ENCODE data around the gene SETD6.
"Not testable (repeated sequence)": the region's sequence is repeated elsewhere in the genome, so short reads cannot be mapped to it uniquely, and the experiment has no call there.

SETD6 gene, protein sequence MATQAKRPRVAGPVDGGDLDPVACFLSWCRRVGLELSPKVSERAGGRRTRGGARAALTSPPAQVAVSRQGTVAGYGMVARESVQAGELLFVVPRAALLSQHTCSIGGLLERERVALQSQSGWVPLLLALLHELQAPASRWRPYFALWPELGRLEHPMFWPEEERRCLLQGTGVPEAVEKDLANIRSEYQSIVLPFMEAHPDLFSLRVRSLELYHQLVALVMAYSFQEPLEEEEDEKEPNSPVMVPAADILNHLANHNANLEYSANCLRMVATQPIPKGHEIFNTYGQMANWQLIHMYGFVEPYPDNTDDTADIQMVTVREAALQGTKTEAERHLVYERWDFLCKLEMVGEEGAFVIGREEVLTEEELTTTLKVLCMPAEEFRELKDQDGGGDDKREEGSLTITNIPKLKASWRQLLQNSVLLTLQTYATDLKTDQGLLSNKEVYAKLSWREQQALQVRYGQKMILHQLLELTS

DNA sequence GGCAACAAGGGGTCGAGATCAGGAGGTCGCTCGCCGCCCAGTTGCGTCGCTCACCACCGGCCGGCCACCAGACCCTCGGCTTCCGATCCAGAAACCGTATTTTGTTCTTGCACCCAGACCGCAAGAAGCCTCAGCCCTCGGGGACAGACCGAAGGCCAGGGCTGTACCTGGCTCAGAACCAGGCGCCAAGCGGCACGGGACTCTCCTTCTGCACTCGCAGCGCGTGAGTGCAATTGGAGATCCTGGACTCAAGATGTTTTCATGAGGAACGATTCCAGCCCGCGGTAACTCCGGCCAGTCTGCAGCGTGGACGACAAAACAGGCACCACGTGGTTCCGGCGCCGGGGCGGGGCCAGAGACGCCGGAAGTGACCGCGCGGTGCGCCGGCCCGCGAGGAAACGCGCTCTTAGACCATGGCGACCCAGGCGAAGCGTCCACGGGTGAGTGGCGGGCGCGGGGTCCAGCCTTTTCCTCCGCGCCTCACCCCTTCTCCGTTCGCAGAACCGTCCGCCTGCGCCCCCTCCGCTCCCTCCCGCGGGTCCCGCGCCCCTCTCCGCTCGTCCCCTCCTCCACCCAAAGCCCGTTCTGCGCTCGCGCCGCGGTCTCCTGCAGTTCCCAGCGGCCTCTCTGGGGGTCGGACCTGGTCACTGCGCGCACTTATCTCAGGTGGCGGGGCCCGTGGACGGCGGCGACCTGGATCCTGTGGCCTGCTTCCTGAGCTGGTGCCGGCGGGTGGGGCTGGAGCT, at the start of gene SETD6:
Gene SETD6 (plus strand): TSS at position 393 of the 746 bp plus-strand sequence. CDS start 21 bp downstream, at position 414.
- peak; percentile 94 for DNase-seq (ENCODE audit: low read depth, low spot score)

DNA sequence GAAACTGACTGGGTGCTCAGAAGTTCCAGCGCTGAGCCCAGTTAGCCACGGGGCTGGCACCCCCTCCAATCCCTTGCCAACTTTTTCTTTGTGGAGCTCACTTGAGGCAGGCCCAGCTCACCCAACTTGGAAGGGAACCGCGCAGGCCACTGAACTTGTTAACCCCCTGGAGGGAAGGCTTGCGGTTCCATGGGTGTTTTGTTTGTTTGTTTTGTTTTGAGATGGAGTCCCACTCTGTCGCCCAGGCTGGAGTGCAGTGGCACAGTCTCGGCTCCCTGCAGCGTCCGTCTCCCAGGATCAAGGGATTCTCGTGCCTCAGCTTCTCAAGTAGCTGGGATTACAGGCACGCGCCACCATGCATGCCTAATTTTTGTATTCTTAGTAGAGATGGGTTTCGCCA, 49.5 kb upstream of the SETD6 start:
- DNase-seq (ENCODE audit: low read depth, low spot score), result no peak

DNA sequence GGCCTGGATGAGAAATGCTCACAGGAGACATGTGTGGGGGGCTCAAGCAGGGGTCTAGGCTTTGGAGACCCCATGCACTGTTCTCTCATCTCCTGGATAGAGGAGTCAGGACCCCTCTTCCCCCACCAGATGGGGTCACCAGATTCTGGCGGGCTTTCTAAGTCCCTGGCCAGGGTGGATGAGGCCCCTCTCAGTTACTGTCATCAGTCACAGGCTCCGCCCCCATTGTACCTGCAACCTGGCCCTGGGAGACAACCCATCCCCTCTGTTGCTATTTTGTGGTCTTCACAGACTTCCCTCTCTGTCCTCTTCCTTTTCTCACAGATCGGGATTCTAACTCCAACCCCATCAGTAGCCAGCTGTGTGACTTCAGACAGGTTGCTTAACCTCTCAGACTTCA, 48.9 kb upstream of the SETD6 start:
- DNase-seq (ENCODE audit: low read depth, low spot score), result no peak

DNA sequence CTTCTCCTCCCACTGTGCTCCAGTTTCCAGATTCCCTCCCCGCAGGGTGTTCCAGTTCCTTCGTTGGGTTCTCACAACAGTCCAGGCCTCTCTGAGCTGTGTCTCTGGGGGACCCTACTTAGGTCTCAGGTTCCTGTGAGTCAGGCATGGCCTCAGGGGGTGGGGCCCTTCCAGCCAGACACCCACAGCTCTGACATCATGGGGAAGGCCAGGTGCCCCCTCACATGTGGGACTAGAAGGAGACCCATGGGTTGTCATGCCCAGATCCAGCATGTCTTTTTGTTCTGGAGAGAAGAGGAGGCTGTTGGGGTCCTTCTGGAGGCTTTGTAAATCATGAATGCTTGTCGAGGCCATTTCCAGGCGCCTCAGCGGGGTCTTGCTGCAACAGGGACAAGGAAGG, 47.4 kb upstream of the SETD6 start:
- DNase-seq (ENCODE audit: low read depth, low spot score), result no peak

DNA sequence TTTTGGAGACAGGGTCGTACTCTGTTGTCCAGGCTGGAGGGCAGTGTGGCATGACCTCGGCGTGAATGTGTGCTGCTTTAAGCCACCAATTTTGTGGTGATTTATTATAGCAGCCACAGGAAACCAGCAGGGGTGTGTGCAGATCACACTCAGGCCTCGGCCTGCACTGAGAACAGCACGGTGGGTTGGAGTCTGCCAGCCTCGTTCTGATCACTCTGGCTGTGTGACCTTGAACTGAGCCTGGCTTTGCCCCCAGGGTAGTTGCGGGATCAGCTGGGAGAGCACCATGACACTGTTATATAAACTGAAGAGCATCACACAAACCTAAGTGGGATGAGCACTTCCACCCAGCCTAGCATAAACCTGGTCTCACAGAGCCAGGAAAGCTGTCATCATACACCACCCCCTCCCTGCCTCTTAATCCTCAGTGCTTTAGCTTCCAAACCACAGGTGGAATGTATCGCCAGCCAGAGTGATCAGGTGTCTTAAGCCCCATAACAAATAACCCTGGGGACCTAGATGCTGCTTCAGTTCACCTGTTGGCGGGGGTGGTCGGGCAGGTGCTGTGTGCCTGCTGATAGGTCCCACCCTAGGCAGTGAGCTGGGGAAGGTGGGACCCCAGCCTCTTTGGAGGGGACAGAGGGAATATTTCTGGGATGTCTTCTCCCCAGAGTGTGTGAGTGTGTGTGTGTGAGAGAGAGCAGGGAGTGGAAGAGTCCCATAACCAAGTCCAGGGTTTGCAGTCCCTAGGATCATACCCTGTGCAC, 43.9 kb upstream of the SETD6 start:
- DNase-seq (ENCODE audit: low read depth, low spot score), result no peak

DNA sequence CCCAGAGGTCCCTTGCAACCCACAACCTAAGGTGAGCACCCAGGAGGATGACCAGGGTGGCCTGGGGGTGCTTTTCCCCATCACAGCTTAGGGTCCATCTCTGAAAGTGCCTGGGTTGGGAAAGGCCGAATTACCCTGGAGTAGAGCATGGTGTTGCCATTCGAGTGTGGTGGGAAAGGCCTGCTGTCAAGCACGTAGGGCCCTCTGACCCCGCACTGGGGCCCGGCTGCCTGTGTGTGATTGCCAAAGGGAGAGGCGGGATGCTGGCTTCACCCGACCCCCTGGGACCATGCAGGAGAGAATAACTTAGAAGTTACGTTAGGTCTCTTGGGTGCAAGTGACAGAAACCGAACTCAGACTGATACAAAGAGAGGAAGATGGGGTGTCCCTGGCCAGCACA, 43.1 kb upstream of the SETD6 start:
- DNase-seq (ENCODE audit: low read depth, low spot score), result no peak

DNA sequence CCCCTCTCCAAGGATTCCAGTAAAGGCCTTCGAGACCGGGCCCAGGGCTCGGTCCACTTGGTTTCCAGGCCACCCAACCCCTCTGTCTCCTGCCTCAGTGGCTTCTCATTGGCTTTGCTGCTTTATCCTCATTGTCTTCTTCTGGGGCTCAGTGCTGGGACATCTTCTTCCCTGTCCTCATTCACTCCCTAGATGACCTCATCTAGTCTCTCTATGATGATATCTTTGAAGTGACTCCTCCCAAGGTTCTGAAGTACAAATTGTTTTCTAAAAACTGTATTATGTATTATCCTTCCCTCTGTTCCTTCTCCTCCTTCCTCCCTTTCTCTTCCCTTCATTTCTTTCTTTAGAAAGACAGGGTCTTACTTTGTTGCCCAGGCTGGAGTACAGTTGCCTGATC, 42.5 kb upstream of the SETD6 start:
- no peak for DNase-seq (ENCODE audit: low read depth, low spot score)

DNA sequence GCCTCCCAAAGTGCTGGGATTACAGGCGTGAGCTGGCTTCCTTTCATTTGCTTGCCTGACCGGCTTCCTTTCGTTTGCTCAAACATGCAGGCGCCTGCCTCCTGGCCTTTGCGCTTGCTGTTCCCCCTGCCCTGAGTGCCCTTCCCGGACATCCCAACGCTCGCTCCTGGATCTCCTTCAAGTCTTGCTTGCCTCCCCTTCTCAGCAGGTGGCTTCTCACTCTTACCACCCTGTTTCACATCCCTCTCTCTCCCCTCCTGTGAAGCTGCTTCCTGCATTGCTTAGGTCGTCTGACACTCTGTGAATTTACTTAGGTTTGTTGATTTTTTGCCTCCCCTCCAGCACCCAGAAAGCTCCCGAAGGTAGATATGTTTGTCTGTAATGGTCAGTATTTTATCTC, 41.0 kb upstream of the SETD6 start:
- DNase-seq (ENCODE audit: low read depth, low spot score), result no peak

DNA sequence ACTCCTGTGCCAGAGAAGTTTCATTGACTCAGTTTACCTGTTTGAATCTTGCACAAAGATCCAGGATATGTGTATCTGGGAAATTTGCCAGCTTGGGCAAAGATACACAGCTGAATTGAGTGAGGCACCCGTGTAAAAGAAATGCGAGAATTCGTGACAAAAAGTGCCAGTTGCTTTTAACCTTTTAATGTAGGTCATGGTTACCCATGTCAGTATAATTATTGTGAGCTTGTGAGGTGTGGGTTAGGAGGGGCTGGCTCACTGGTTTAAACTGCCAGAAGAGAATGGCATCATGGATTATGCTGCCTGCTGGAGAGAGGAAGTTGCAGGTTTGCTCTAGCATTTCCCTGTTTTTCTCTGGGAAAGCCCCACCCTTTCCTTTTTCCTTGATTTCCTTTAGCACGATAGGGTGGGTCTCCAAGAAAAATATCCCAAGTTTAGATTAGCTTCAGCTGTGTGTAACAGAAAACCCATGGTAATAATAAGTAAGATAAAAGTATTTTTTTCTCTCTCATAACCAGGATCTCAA, 40.2 kb upstream of the SETD6 start:
- DNase-seq (ENCODE audit: low read depth, low spot score), result no peak

DNA sequence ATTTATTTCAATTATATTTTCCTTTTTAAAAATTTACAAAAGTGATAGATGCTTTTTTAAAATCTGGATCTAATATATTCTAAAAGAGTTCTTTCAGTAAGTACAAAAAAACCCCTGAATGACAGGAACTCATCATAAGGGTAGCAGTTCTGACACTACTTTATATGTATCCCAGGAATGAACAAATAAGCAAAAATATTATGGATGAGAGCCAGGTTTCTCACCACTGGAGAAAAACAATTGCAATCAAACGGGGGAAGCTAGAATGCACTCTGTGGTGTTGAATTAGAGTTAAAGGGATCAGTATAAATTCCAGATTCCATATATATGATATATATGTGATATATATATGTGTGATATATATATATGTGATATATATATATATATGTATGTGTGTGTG, 38.5 kb upstream of the SETD6 start:
- DNase-seq (ENCODE audit: low read depth, low spot score), result no peak

DNA sequence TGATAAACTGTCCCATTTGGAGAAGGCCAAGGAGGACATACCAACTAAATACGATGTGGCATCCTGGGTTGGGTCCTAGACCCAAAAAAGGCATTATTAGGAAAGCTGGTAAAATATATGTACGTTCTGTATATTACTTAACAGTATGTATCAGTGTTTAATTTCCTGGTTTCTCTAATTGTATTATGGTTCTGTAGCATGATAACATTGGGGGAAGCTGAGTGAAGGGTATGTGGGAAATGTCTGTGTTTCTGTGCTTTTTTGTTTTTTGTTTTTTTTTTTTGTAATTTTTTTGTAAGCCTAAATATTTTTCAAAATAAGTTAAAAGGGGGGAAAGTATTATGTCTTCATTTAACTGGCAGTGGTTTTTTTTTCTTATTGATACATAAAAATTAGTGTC, 36.9 kb upstream of the SETD6 start:
- DNase-seq (ENCODE audit: low read depth, low spot score), result no peak

DNA sequence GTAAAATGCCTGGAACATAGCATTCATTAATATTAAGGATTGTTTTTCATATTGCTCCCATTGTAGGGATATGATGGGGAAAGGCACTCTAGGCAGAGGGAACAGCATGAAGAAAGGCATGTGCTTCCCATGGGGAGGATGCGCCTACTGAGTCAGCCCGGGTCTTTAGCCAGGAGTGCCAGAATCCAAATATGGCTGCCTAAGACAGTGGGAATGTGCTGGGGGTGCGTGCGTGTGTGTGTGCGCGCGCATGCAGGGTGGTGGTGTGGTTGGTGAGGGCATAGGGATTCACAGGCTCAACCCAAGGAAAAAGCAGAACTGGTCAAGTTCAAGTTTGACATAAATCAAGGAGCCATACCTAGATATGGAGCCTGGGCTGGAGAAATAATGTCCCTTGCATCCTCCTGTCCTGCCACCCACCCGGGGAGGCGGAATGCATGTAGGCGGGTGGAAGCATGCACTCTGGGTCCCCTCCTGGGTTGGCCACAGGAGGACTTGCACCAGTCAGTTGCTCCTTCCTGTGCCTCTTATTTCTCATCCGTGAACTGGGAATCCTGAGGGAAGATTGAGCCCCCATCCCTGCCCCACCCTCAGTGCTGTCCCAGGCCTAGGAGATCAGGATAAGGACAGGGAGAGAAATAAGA, 34.0 kb upstream of the SETD6 start:
- no peak for DNase-seq (ENCODE audit: low read depth, low spot score)

DNA sequence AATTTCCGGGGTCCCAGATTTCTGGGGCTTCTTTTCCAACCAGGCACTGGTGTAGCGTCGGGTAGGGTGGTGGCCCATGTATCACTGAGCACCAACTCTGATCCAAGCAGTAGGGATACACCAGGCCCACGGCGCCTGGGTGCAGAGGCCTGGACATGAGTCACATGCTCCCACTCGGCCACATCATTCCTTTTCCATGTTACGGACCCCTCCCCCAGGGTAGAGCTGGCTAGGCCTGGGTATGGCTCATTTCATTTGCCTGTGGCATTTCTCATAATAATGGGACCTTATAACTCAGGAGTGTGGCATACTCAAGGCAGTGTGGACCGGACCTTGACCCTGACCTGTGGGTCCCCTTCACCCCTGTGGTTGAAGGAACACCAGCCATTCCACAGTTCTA, 33.4 kb upstream of the SETD6 start:
- DNase-seq (ENCODE audit: low read depth, low spot score), result no peak

DNA sequence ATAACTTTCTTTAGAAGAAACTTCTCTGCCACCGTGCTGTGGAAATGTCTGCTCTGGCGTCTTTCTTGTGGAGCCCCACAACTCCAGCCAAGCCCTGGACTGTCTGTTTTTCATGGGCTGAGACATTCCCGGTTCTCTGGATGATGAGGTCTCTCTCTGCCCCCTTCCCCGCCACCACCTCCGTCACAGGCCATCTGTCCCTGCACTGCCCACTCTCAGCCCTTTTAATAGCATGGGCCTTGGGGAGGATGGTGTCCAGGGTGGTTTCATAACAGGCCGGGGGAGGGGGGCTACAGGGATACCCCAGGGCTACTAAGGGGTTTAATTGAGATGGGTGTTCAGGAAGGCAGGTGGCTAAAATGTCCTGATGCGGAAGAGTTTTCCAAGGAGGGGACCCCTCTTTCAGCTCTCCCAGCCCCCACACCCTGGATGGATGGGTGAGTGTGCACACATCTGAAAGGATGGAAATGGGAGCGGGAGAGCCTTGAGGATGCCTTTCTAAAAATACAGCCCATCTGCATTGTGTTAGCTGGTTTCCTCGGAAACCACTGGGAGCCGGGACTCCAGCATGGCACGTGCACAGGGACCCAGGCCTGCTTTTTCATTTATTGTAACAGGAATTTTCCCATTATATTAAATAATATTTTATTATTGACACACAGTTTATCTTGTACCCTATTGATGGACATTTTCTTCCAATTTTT, 30.0 kb upstream of the SETD6 start:
- DNase-seq (ENCODE audit: low read depth, low spot score), result no peak

DNA sequence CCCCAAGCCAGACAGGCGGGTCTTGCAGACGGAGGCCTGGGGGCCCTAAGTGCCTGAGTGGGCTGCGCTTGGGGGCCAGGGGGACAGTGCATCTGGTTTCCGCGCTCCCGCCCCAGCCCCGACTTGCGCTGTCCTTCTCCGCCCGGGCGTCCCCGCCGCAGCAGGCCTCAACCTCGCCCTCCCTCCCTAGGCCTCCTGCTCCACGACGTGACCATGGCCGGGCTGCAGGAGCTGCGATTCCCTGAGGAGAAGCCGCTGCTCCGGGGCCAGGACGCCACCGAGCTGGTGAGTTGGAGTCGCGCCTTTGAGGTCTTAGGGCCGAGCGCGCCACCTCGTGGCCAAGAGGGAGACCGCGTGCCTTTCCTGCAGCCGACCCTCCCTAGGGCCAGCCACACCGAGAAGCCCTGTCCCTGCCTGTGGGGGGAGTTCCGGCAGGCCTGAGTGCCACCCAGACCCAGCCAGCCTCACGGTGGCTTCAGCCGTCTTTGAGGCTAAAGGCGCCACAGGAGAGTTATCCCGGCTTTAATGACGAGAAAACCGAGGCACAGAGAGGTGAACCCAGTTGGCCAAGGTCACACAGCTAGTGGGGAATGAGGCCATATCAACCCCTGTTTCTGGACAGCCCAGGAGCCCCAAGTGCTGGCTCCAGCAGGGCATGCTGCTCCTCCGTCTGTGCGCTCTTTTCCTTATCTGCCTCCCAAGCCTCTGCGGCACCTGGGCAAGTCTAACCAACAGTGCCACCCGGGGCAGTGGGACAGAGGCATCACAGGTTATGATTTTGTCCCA, 27.6 kb upstream of the SETD6 start:
- DNase-seq (ENCODE audit: low read depth, low spot score), result peak; percentile 93

DNA sequence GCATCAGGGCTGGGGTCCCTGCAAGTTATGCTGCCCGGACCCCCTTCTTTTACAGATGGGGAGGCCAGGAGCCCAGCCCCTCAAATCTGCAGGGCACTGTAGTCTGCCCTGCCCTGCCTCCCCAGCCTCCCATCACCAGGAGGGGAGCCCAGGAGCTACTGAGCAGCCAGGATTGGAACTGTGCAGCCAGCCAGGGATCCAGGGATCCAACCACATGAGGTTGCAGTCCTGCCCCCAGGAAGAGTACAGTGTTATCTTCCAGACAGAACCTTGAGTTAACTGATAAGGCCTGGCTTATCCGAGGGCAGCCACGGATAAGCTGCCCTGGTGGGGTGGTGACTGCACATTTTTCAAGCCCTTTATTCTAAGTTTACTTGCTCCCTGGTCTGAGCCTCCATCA, 26.8 kb upstream of the SETD6 start:
- no peak for DNase-seq (ENCODE audit: low read depth, low spot score)

DNA sequence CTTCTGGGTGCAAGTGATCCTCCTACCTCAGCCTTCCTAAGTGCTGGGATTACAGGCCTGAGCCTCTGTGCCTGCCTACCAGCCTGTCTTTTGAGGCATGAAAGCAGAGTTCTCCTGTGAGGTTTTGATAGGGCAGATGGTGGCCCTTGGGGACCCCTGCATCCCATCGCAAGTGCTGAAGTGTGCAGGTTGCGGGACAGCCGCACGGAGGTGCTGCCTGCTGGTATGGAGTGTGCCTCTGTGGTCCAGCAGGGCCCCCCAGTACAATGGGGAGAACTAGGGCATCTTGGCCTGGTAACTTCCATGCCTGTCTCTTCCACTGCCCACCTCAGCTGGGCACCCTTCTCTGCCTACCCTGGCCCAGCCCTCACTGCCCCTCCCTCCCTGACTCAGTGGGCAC, 25.3 kb upstream of the SETD6 start:
- DNase-seq (ENCODE audit: low read depth, low spot score), result no peak

DNA sequence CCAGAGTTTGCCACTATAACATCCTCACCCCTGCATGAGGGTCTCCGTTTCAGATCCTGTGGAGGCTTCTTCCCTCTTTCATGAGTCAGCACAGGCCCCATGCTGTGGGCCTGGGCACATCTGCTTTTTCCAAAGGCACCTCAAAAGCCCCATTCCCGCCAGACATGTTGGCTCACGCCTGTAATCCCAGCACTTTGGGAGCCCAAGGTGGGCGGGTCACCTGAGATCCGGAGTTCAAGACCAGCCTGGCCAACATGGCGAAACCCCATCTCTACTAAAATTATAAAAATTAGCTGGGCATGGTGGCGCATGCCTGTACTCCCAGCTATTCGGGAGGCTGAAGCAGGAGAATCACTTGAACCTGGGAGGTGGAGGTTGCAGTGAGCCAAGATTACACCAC, 24.8 kb upstream of the SETD6 start:
- DNase-seq (ENCODE audit: low read depth, low spot score), result not testable (repeated sequence)

DNA sequence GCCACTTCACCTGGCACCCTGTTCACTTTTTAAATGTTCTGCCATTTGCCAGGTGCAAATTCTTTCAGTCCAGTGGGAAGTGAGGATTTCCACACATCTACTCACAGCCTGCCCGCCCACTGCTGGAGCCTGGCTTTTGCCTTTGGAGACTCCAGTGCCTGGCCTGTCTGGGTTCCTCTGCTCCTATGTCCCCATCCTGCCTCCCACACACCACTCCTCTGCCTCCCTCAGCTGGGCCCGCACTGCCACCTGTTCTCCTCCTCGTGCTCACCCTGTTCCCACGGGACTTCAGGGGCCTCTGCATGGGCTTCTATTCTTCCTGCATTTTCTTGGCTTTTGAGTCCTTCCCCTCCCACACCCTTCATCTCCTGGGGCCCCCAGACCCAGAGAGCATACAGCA, 23.3 kb upstream of the SETD6 start:
- no peak for DNase-seq (ENCODE audit: low read depth, low spot score)

DNA sequence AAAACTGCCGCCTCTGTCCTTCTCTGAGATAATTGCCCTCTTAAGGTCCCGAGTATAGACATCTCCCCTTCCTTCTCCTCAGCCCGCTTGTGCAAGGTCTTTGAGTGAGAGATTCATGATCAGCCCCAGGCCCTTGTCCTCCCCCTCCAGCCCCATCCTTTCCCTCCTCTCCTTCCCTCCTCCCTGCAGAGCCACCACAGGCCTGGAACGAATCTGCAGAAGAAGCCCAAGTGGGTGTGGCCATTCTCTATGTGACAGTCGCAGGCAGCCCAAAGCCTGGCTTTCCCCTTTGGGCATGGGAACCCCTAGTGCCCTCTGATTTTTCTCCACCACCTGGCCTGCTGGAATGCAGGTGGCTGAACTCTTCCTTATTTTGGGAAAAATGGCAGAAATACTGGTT, 22.6 kb upstream of the SETD6 start:
- DNase-seq (ENCODE audit: low read depth, low spot score), result no peak
